ENCODE measurements around the gene KLF6. TPM values are rescaled to one million over a fixed set of nuclear protein-coding genes. Genes with fewer than 3 reads are reported as not detected.
A peak's percentile ranks its signal among the peaks of the same experiment; 100 is the strongest.

The KLF6 gene
- total RNA-seq, 3 donors from 2014 or later (not counting 1 experiment from before 2014, with no cell fraction given) = 1,044 to 1,768 (median 1,056) TPM

DNA sequence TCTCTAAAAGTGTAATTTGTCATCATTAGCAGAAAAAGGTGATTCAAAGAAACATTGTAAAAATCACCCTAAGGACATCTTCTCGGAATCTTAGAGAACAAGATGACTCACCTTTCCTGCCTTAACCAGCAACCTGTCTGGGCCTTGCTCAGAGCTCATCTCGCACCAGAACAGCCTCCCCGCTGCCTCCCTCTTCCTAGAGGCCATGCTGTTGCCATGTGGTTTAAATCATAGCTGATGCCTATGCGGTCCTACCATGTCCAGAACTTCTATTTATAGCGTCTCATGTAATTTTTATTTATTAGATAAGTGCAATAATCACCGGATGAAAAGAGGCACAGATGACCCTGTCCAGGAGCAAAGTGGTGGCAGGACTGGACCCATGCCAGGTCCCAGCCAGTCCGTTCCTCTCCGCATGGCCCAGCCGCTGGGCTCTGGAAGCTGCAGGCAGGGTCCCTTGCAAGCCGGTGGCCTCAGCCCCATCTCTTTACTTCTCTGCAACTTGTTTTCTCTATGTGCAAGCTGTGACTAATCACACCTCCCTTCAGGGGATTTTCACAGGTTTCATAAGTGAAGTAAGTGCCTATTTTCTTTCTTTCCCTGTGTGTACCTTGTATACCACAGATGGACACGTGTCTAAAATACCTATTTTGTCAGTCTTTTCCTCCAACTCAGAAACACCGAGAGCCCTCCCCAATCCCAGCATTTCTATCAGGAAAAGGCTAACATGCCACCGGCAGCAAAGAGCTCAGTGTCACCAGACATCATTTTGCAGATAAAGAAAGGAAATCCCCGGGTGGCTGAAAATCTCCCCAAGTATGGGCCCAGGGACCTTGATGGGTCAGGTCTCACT lies 27.1 kb downstream of the KLF6 start:
- peak; percentile 84 to 92 (median 89) for ATAC-seq
- Histone ChIP-seq H3K27me3 (ENCODE audit: control insufficient read depth, insufficient read depth, low read length) (no peaks in the 10 kb centered on the region), H3K9me3 (ENCODE audit: control insufficient read depth, insufficient read depth, low read length) (no peaks in the 10 kb centered on the region), H3K4me3 (ENCODE audit: low read length) (no peak overlapping the region), H3K4me1 (ENCODE audit: control insufficient read depth, insufficient read depth, low read length) (peaks cover 43% of the 10 kb centered on the region), H3K36me3 (ENCODE audit: control insufficient read depth, insufficient read depth, low read length) (no peaks in the 10 kb centered on the region), H3K27ac (ENCODE audit: low read length) (peak overlapping the region; percentile 87)
- 40% methylated on average over 12 of the region's 14 CpGs for WGBS (ENCODE audit: insufficient coverage)
- H3K4me1 Mint-ChIP-seq = peaks cover 26 to 34% of the 10 kb centered on the region in 2 donors
- no peaks in the 10 kb centered on the region for H3K27me3 Mint-ChIP-seq (ENCODE audit: low read depth in 2 of 2)
- peak in 1 of 2 donors; percentile 80 for DNase-seq
- no peaks in the 10 kb centered on the region for H3K36me3 Mint-ChIP-seq
- H3K4me3 Mint-ChIP-seq = peak overlapping the region; percentile 84
- H3K27ac Mint-ChIP-seq = peak overlapping the region; percentile 91 to 95
- intact Hi-C loops (cut with micrococcal nuclease) = loop anchor here (1.0 to 5.0 kb wide), 4 partner anchors 19 to 531 kb away; no protein-coding TSS in a partner anchor
- TF ChIP-seq, protein P1, sequence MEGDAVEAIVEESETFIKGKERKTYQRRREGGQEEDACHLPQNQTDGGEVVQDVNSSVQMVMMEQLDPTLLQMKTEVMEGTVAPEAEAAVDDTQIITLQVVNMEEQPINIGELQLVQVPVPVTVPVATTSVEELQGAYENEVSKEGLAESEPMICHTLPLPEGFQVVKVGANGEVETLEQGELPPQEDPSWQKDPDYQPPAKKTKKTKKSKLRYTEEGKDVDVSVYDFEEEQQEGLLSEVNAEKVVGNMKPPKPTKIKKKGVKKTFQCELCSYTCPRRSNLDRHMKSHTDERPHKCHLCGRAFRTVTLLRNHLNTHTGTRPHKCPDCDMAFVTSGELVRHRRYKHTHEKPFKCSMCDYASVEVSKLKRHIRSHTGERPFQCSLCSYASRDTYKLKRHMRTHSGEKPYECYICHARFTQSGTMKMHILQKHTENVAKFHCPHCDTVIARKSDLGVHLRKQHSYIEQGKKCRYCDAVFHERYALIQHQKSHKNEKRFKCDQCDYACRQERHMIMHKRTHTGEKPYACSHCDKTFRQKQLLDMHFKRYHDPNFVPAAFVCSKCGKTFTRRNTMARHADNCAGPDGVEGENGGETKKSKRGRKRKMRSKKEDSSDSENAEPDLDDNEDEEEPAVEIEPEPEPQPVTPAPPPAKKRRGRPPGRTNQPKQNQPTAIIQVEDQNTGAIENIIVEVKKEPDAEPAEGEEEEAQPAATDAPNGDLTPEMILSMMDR (IDR thresholded peaks at IDR 0.05) = no peak
- H3K9me3 Mint-ChIP-seq = no peaks in the 10 kb centered on the region

DNA sequence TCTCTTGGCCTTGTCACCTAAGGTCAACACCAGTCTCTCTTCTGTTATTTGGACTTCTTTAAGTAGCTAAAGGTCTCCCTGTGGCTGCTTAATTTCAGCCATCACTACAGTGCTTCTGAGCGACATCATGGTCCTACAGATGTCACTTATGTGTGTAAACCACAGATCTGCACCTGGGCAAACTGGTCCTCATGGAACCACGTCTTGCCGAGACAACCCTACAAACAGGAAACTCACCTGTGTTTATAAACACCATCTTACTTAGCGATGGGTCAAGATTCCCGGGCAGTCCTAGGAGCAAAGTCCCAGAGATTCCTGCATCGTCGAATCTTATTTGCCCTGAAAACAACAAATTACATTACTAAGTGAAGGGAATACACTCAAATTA lies 27.8 kb downstream of the KLF6 start:
- 39% methylated on average over 5 of the region's 7 CpGs for WGBS (ENCODE audit: insufficient coverage)
- peaks cover 26 to 30% of the 10 kb centered on the region in 2 donors for H3K4me1 Mint-ChIP-seq
- peak overlapping the region; percentile 87 for H3K27ac ChIP-seq (ENCODE audit: low read length)

DNA sequence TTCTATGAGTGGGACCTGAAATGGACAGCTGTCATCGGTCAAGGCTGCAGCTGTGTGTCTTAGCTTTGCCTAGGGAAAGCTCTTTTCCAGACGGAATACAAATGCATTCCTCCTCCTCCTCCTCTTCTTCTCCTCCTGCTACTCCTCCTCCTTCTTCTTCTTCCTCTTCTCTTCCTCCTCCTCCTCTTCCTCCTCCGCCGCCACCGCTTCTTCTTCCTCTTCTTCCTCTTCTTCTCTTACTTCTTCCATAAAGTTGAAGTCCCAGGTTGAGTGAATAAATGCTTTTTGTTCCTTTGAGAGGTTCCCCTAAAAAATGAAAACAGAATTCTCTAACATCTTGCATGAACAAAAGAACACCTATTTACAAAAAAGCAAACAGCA lies 28.7 kb downstream of the KLF6 start:
- no peaks in the 10 kb centered on the region for H3K36me3 ChIP-seq (ENCODE audit: control insufficient read depth, insufficient read depth, low read length)
- H3K27me3 ChIP-seq (ENCODE audit: control insufficient read depth, insufficient read depth, low read length) = no peaks in the 10 kb centered on the region
- H3K9me3 ChIP-seq (ENCODE audit: control insufficient read depth, insufficient read depth, low read length) = no peaks in the 10 kb centered on the region
- 98% methylated on average over 5 of the region's 5 CpGs for WGBS (ENCODE audit: insufficient coverage)
- H3K27ac ChIP-seq (ENCODE audit: low read length) = no peak overlapping the region
- Mint-ChIP-seq H3K27me3 (ENCODE audit: low read depth in 2 of 2) (no peaks in the 10 kb centered on the region), H3K36me3 (no peaks in the 10 kb centered on the region), H3K27ac (no peak overlapping the region), H3K4me3 (no peak overlapping the region), H3K4me1 (peaks cover 26 to 30% of the 10 kb centered on the region in 2 donors), H3K9me3 (no peaks in the 10 kb centered on the region)
- TF ChIP-seq, protein P1 (IDR thresholded peaks at IDR 0.05) = no peak
- intact Hi-C loops (cut with micrococcal nuclease) = loop anchor here (5.0 kb wide), 1 partner anchor 529 kb away; no protein-coding TSS in a partner anchor
- DNase-seq = no peak
- no peak overlapping the region for H3K4me3 ChIP-seq (ENCODE audit: low read length)
- ATAC-seq = no peak
- H3K4me1 ChIP-seq (ENCODE audit: control insufficient read depth, insufficient read depth, low read length) = peaks cover 37% of the 10 kb centered on the region

More for the DNA sequence above, 27.8 kb downstream of the KLF6 start:
- H3K36me3 ChIP-seq (ENCODE audit: control insufficient read depth, insufficient read depth, low read length) = no peaks in the 10 kb centered on the region
- H3K9me3 ChIP-seq (ENCODE audit: control insufficient read depth, insufficient read depth, low read length) = no peaks in the 10 kb centered on the region
- no peaks in the 10 kb centered on the region for H3K27me3 Mint-ChIP-seq (ENCODE audit: low read depth in 2 of 2)
- H3K4me3 ChIP-seq (ENCODE audit: low read length) = no peak overlapping the region
- no peaks in the 10 kb centered on the region for H3K36me3 Mint-ChIP-seq
- peaks cover 41% of the 10 kb centered on the region for H3K4me1 ChIP-seq (ENCODE audit: control insufficient read depth, insufficient read depth, low read length)
- ATAC-seq (no peak), DNase-seq (peak in 1 of 2 donors; percentile 44)
- H3K9me3 Mint-ChIP-seq = no peaks in the 10 kb centered on the region
- intact Hi-C loops (cut with micrococcal nuclease) = loop anchor here (5.0 kb wide), 1 partner anchor 530 kb away; no protein-coding TSS in a partner anchor
- TF ChIP-seq, protein P1 (IDR thresholded peaks at IDR 0.05) = no peak
- H3K27me3 ChIP-seq (ENCODE audit: control insufficient read depth, insufficient read depth, low read length) = no peaks in the 10 kb centered on the region
- H3K4me3 Mint-ChIP-seq = peak overlapping the region; percentile 84
- peak overlapping the region; percentile 91 to 95 for H3K27ac Mint-ChIP-seq

Measured in natural killer cell (primary cell).